GM19372 (cell line): ENCODE measurements around the gene NHSL2.
A peak's percentile ranks its signal among the peaks of the same experiment; 100 is the strongest.
"Not testable (repeated sequence)": the region's sequence is repeated elsewhere in the genome, so short reads cannot be mapped to it uniquely, and the experiment has no call there.

Experiments used
- ATAC-seq: cut with Tn5 transposase; IDR thresholded peaks from one replicate; pipeline ENCODE4 v1.9.1; 2021; ENCODE audit warnings: mild to moderate bottlenecking, low read depth, moderate library complexity; ENCODE audit not compliant: unreplicated experiment

NHSL2 gene

DNA sequence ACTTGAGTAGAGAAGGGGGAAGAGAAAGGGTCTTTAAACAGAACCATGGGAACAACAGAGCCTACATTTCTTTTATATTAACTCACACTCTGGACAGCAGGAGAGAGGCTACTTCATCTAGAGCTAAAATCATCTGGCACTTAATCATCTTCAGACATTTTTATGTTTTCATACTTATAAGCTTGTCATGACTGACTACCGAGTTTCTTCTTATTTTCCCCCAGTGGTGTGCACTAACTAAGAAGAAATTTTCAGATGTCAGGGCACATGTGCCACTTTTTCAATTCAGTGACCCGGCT is 232.9 kb downstream of the NHSL2 start:
- no peak for ATAC-seq

DNA sequence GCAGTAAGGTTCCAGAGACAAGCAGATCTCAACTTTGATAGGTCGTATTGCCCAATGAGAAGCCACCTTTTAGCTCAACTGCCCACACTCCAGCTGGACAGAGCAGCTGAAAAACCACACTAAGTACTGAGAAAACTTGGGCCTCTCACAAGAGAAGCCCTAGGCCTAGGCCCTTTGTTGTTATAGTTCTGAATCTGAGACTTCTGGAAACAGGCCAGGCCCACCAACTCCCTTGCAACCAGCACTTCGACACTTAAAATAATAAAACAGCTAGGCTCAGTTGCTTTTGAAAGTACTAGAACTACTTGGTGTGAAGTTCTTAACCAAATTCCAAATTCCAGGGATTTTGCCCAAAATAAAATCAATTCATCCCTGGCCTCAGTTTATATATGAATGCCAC is 234.5 kb downstream of the NHSL2 start:
- ATAC-seq: no peak

DNA sequence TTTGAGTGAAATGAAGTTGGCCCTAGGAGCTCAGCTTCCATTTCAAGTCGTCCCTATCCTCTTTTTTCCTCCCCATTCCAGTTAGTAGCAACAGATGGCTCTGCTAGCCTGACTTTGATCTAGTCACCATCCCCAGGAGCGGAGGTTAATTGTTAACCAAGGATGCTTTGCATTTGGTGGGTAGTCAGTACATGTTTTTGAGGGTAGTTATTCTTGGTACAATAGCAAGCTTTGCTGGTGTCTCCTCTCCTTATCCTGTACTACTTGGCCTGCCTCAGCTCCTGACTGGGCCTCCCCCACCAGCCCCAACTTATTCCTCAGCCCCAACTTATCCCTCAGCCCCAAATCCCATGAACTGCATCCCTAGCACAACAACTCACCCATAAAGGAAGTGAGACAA is 235.9 kb downstream of the NHSL2 start:
- no peak for ATAC-seq

DNA sequence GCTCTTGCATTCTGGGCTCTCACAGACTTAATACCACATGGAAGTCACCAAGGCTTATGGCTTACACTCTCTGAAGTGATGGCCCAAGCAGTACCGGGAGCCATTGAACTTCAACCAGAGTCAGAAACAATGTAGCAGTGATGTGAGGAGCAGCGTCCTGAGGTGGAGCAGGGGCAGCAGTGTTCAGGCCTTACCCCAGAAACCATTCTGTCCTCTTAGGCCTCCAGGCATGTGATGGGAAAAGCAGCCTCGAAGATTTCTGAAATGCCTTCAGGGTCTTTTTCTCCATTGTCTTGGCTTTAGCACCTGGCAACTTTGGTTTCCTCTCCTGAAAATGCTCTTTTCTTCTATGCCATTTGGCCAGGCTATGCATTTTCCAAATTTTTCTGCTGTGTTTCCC is 248.1 kb downstream of the NHSL2 start:
- no peak for ATAC-seq

DNA sequence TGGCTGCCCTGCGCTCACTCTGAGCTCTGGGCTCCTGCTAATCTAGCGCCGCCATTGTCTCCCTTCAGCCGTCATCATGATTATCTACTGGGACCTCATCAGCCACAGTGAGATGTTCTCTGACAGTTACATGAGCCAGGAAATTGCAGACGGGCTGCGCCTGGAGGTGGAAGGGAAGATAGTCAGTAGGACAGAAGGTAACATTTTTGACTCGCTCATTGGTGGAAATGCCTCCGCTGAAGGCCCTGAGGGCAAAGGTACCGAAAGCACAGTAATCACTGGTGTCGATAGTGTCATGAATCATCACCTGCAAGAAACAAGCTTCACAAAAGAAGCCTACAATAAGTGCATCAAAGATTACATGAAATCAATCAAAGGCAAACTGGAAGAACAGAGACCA is 249.1 kb downstream of the NHSL2 start:
- ATAC-seq: no peak

DNA sequence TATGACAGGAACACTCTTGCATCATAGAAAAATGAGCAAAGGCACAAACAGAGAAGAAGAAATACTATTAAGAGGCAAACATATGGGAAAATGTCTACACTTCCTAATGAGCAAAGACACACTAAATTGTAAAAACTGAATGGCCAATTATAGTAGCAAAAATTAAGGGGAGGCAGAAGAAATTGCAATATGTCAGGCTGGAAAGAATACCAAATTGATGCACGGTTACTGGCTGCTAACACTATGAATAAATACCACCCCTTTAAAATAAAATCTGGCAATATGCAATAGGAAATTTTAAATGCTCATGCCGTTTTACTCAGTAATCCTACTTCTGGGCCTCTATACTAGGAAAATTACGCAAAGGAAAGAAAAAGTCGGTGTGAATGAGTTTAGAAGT is 254.9 kb downstream of the NHSL2 start:
- ATAC-seq: no peak

DNA sequence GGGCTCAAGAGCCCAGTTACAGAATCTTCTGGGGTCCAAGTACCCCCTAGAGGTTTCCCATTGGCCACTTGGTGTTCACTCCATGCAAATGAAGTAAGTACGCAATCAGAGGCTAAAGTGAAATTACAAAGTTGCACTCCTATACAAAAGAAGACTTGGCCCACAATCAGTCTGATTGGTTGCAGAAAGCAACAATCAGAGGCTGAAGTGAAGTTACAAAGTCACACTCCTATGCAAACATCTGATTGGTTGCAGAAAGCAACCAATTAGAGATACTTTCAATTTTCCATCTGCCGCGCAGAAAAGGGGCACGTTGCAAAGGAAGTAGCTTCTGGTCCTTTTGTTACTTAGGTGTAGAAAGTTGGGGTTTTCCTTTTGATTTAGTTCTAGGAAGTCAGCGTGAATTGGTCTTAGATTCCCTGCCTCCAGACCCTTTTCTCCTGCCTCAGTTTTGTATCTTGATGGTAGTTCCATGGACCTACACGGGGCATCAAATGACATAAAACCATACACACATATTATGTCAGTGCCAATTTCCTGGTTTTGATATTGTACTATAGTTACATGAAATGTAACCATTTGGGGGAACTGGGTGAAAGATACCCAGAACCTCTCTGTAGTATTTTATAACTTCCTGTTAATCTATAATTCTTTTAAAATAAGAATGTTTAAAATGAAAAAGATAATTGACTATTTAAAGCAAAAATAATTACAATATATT is 258.5 kb downstream of the NHSL2 start:
- no peak for ATAC-seq

DNA sequence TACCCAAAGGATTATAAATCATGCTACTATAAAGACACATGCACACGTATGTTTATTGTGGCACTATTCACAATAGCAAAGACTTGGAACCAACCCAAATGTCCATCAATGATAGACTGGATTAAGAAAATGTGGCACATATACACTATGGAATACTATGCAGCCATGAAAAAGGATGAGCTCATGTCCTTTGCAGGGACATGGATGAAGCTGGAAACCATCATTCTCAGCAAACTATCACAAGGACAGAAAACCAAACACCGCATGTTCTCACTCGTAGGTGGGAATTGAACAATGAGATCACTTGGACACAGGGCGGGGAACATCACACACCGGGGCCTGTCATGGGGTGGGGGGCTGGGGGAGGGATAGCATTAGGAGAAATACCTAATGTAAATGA is 265.6 kb downstream of the NHSL2 start:
- not testable (repeated sequence) for ATAC-seq

DNA sequence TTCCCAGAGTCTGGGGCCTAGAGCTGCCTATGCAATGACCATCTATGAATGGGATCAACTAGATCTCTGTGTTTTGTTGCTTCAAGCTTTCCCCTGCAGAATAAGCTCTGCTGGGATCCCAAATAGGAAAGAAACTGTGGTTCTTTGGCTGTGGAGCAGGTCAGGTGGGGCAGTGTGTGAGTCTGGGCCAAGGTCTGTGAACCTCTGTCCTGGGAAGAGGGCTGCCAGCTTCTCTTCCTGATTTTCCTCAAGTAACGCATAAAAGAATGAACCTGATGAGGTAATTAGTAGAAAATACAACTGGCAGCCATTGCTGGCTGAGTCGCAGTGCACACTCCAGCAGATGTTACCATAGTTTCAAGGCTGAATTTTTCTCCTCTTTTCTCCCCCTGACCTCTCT is 266.3 kb downstream of the NHSL2 start:
- ATAC-seq: no peak

DNA sequence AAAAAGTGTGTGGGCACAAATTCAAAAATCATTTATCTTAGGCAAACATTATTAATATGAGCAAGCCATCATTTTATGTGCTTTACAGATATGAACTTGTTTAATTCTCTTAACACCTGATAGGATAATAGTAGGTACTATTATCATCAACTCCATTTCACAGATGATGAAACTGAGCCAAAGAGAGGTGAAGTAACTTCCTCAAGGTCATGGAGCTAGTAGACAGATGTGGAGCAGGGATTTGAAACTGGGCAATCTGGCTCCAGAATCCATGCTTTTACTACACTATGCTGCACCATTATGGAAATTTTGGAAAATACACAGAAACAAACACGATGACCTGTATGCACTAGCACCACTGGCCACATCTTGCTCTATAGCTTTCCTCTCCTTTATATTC is 269.9 kb downstream of the NHSL2 start:
- ATAC-seq: no peak

DNA sequence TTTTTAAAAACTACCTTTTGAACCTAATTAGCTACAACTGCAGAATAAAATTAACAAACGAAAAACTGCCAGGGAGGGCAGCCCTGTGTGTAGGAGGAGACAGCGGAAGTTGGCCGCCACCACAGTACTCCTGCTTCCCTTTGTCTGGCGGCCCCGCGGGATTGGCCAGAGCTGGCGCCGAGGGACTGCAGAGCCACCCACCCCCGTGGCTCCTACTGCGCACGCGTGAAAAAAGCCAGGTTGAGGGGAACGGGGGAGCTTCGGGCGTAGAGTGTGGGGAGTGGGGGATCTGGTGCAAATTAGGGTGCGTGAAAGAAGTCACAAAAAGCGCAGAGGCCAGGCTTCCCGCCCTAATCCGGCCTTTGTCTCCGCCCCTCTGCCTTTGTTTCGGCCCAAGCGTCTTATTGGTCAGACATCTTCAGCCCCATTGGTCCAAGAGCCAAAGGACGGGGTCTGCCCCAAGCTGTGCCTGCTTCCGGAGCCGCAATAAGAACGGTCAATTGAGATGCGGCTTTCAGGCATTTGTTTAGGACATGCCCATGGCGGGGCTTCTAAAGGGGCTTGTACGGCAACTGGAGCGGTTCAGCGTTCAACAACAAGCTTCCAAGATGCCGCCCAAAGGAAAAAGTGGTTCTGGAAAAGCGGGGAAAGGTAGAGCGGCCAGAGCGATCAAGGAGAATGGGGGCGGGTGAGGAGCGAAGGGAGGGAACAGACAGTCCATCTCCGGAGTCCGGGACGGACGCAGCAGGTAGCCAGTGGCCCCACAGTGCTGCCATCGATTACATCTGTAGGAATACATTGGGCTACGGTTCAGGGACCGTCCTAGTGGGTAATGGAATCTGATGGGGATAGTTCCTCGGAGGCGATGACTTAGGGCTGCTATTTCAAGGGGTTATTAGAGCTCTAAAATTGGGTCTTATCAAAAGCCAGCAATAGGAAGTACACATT is 270.8 kb downstream of the NHSL2 start, which contains the start of gene PIN4:
Gene PIN4 (plus strand): TSS at position 580 of the 948 bp plus-strand sequence. CDS start 29 bp downstream, at position 609.
- ATAC-seq: peak; percentile 93

DNA sequence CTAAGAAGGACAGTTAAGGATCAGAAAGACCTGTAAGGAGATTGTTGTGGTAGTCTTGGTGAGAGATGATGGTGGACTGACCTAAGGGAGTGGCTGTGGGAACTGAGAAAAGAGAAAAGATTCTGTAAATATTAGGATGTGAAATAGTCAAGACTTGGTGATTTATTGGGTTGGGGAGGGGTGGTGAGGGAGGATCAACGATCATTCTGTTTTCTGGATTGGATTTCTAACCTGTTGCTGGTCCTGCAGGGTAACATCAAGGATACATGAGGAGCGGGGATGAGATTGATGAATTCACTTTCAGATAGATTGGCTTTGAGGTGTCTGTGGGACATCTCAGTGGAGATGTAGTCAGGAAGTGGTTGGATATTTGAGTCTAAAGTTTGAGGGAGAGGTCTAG is 272.3 kb downstream of the NHSL2 start:
- no peak for ATAC-seq

DNA sequence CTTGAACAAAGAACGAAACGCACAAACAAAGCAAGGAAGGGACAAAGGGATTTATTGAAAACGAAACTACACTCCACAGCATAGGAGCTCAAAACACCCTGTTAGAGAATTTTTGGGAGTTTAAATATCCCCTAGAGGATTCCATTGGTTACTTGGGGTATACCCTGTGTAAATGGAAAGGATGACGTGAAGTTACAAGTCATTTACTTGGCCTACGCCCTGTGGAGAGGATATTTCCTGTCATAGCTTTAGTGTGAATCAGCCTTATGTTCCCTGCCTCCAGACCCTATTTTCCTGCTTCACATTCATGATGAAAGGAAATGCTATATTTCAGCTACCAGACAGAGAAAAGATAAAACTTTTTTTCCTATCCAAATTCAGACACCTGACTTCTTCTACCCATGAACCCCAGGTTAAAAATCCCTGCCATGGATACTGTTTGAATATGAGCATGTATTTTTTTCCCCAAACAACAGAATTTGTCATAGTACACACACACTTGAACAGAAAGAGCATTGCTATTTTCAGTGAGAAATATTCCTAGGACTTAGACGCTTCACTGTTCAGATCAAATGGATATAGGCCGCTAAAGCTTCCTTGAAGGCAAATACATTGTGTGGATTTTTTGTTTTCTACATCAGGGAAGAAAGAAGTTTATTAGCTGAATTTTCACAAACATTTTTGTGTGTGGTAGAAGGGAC is 291.3 kb downstream of the NHSL2 start:
- no peak for ATAC-seq
